ENCODE data around the gene NOVA2. TPM values are rescaled to one million over a fixed set of nuclear protein-coding genes. Genes with fewer than 3 reads are reported as not detected.

NOVA2 gene
- total RNA-seq (1 to 10 TPM; 3.8 to 5.4 (median 3.9) TPM), polyA plus RNA-seq (3.3 TPM)
- long read RNA-seq, donor 1, partial matches to known transcripts = 0 of 4 reads
- long read RNA-seq, donor 1, other reads (novel, unspliced or antisense) = 4 of 4 reads
- long read RNA-seq, donor 2, partial matches to known transcripts = 1 of 2 reads
- long read RNA-seq, donor 2, other reads (novel, unspliced or antisense) = 1 of 2 reads
- long read RNA-seq, donor 3, partial matches to known transcripts = 0 of 1 reads
- long read RNA-seq, donor 3, other reads (novel, unspliced or antisense) = 1 of 1 reads
- long read RNA-seq, donor 4 = 0 reads

- intact Hi-C loops (cut with DNase I) = no loop called here
- peak within 1 kb of the TSS; percentile 78 for H3K27ac ChIP-seq (ENCODE audit: low read length)
- no peaks in the 10 kb centered on the region for H3K9me3 ChIP-seq (ENCODE audit: control insufficient read depth, low read length)
- ATAC-seq = peak; percentile 85 to 88
- 4% methylated on average over 54 of the region's 58 CpGs for WGBS
- peak within 1 kb of the TSS; percentile 75 for H3K4me3 ChIP-seq (ENCODE audit: low read length)
- no peaks in the 10 kb centered on the region for H3K27me3 ChIP-seq (ENCODE audit: control insufficient read depth, insufficient read depth)
- no peaks in the 10 kb centered on the region for H3K4me1 ChIP-seq (ENCODE audit: control insufficient read depth, insufficient read depth, low read length)
- peak; percentile 84 to 92 (median 91) for DNase-seq
These were observed at the start of gene NOVA2 for GRCh38 chr19:45973553-45974338. TSS of gene NOVA2 (minus strand) at chr19:45973865. CDS start at chr19:45973351, 514 bp downstream.

- H3K4me1 ChIP-seq (ENCODE audit: control insufficient read depth, insufficient read depth, low read length) = no peaks in the 10 kb centered on the region
- H3K27me3 ChIP-seq (ENCODE audit: control insufficient read depth, insufficient read depth) = peaks cover 2% of the 10 kb centered on the region
- H3K4me3 ChIP-seq (ENCODE audit: low read length) = no peak overlapping the region
- no peaks in the 10 kb centered on the region for H3K9me3 ChIP-seq (ENCODE audit: control insufficient read depth, low read length)
- ATAC-seq (no peak), DNase-seq (no peak)
- 52% methylated on average over 11 of the region's 11 CpGs for WGBS
- no peak overlapping the region for H3K27ac ChIP-seq (ENCODE audit: low read length)
- intact Hi-C loops (cut with DNase I) = no loop called here
These were observed 49.7 kb upstream of the NOVA2 start for GRCh38 chr19:46023311-46023779.

- DNase-seq (peak in 1 of 3 donors; percentile 46), ATAC-seq (peak; percentile 12 to 20)
- whole genome bisulfite sequencing = 22% methylated on average over 47 of the region's 47 CpGs
- Histone ChIP-seq H3K9me3 (ENCODE audit: control insufficient read depth, low read length) (no peaks in the 10 kb centered on the region), H3K27me3 (ENCODE audit: control insufficient read depth, insufficient read depth) (peaks cover 2% of the 10 kb centered on the region), H3K4me3 (ENCODE audit: low read length) (no peak within 1 kb of the TSS), H3K4me1 (ENCODE audit: control insufficient read depth, insufficient read depth, low read length) (no peaks in the 10 kb centered on the region), H3K27ac (ENCODE audit: low read length) (no peak within 1 kb of the TSS)
- intact Hi-C loops (cut with DNase I) = no loop called here
These were observed 49.0 kb upstream of the NOVA2 start, which contains the start of gene PGLYRP1 for GRCh38 chr19:46022431-46023310. TSS of gene PGLYRP1 (minus strand) at chr19:46023053. CDS start at chr19:46023021, 32 bp downstream.

GRCh38 chr19:46022061-46022430 is 48.4 kb upstream of the NOVA2 start:
- peaks cover 2% of the 10 kb centered on the region for H3K27me3 ChIP-seq (ENCODE audit: control insufficient read depth, insufficient read depth)
- 50% methylated on average over 12 of the region's 12 CpGs for WGBS
- H3K27ac ChIP-seq (ENCODE audit: low read length) = no peak overlapping the region
- DNase-seq = no peak
- H3K9me3 ChIP-seq (ENCODE audit: control insufficient read depth, low read length) = no peaks in the 10 kb centered on the region
- no peak for ATAC-seq
- no peak overlapping the region for H3K4me3 ChIP-seq (ENCODE audit: low read length)
- no peaks in the 10 kb centered on the region for H3K4me1 ChIP-seq (ENCODE audit: control insufficient read depth, insufficient read depth, low read length)
- intact Hi-C loops (cut with DNase I) = no loop called here

GRCh38 chr19:46021531-46022041 is 47.9 kb upstream of the NOVA2 start:
- no peaks in the 10 kb centered on the region for H3K4me1 ChIP-seq (ENCODE audit: control insufficient read depth, insufficient read depth, low read length)
- DNase-seq (no peak), ATAC-seq (no peak)
- no peak overlapping the region for H3K4me3 ChIP-seq (ENCODE audit: low read length)
- H3K27me3 ChIP-seq (ENCODE audit: control insufficient read depth, insufficient read depth) = peaks cover 2% of the 10 kb centered on the region
- H3K9me3 ChIP-seq (ENCODE audit: control insufficient read depth, low read length) = no peaks in the 10 kb centered on the region
- no peak overlapping the region for H3K27ac ChIP-seq (ENCODE audit: low read length)
- WGBS = 56% methylated on average over 11 of the region's 11 CpGs
- intact Hi-C loops (cut with DNase I) = no loop called here

GRCh38 chr19:46020819-46021125 is 47.1 kb upstream of the NOVA2 start:
- Histone ChIP-seq H3K4me3 (ENCODE audit: low read length) (no peak overlapping the region), H3K4me1 (ENCODE audit: control insufficient read depth, insufficient read depth, low read length) (no peaks in the 10 kb centered on the region), H3K27me3 (ENCODE audit: control insufficient read depth, insufficient read depth) (peaks cover 1% of the 10 kb centered on the region), H3K9me3 (ENCODE audit: control insufficient read depth, low read length) (no peaks in the 10 kb centered on the region), H3K27ac (ENCODE audit: low read length) (no peak overlapping the region)
- no peak for ATAC-seq
- DNase-seq = no peak
- intact Hi-C loops (cut with DNase I) = no loop called here
- 87% methylated on average over 7 of the region's 7 CpGs for WGBS

- WGBS = 82% methylated on average over 13 of the region's 13 CpGs
- Histone ChIP-seq H3K4me1 (ENCODE audit: control insufficient read depth, insufficient read depth, low read length) (peaks cover 4% of the 10 kb centered on the region), H3K4me3 (ENCODE audit: low read length) (no peak overlapping the region), H3K27me3 (ENCODE audit: control insufficient read depth, insufficient read depth) (no peaks in the 10 kb centered on the region), H3K9me3 (ENCODE audit: control insufficient read depth, low read length) (no peaks in the 10 kb centered on the region), H3K27ac (ENCODE audit: low read length) (no peak overlapping the region)
- no peak for DNase-seq
- no peak for ATAC-seq
- intact Hi-C loops (cut with DNase I) = no loop called here
These were observed 45.6 kb upstream of the NOVA2 start for GRCh38 chr19:46019270-46019669.

- ATAC-seq = no peak
- Histone ChIP-seq H3K4me1 (ENCODE audit: control insufficient read depth, insufficient read depth, low read length) (peaks cover 4% of the 10 kb centered on the region), H3K27me3 (ENCODE audit: control insufficient read depth, insufficient read depth) (no peaks in the 10 kb centered on the region), H3K27ac (ENCODE audit: low read length) (no peak overlapping the region), H3K9me3 (ENCODE audit: control insufficient read depth, low read length) (no peaks in the 10 kb centered on the region), H3K4me3 (ENCODE audit: low read length) (no peak overlapping the region)
- 95% methylated on average over 10 of the region's 10 CpGs for WGBS
- intact Hi-C loops (cut with DNase I) = no loop called here
- DNase-seq = no peak
These were observed 45.1 kb upstream of the NOVA2 start for GRCh38 chr19:46018729-46019251.

- intact Hi-C loops (cut with DNase I) = no loop called here
- H3K27me3 ChIP-seq (ENCODE audit: control insufficient read depth, insufficient read depth) = no peaks in the 10 kb centered on the region
- ATAC-seq = no peak
- peaks cover 4% of the 10 kb centered on the region for H3K4me1 ChIP-seq (ENCODE audit: control insufficient read depth, insufficient read depth, low read length)
- no peak for DNase-seq
- WGBS = 96% methylated on average over 15 of the region's 15 CpGs
- H3K27ac ChIP-seq (ENCODE audit: low read length) = no peak overlapping the region
- no peak overlapping the region for H3K4me3 ChIP-seq (ENCODE audit: low read length)
- H3K9me3 ChIP-seq (ENCODE audit: control insufficient read depth, low read length) = no peaks in the 10 kb centered on the region
These were observed 44.4 kb upstream of the NOVA2 start for GRCh38 chr19:46017874-46018675.

- Histone ChIP-seq H3K27ac (ENCODE audit: low read length) (no peak overlapping the region), H3K9me3 (ENCODE audit: control insufficient read depth, low read length) (no peaks in the 10 kb centered on the region), H3K4me1 (ENCODE audit: control insufficient read depth, insufficient read depth, low read length) (peaks cover 4% of the 10 kb centered on the region), H3K4me3 (ENCODE audit: low read length) (no peak overlapping the region), H3K27me3 (ENCODE audit: control insufficient read depth, insufficient read depth) (no peaks in the 10 kb centered on the region)
- 41% methylated on average over 7 of the region's 7 CpGs for WGBS
- intact Hi-C loops (cut with DNase I) = no loop called here
- no peak for DNase-seq
- peak in 1 of 2 donors; percentile 2 for ATAC-seq
These were observed 43.4 kb upstream of the NOVA2 start for GRCh38 chr19:46017095-46017429.
